NCI-H510A (cell line): ENCODE measurements around the gene NDUFA7.
"Not testable (repeated sequence)": the region's sequence is repeated elsewhere in the genome, so short reads cannot be mapped to it uniquely, and the experiment has no call there.

Experiments
- DNase-seq: peaks from one replicate; lab custom pipeline; 2025; lab: John Stamatoyannopoulos, UW

The NDUFA7 gene

GRCh38 chr19:8319807-8320520, 1.2 kb downstream of the NDUFA7 start:
- DNase-seq, result no peak

GRCh38 chr19:8318835-8319234, 2.3 kb downstream of the NDUFA7 start:
- DNase-seq, result not testable (repeated sequence)

- no peak for DNase-seq
Measured at GRCh38 chr19:8316351-8317125, 4.6 kb downstream of the NDUFA7 start.

GRCh38 chr19:8314981-8315640, 6.1 kb downstream of the NDUFA7 start:
- DNase-seq, result not testable (repeated sequence)

GRCh38 chr19:8311461-8312260, 9.5 kb downstream of the NDUFA7 start:
- DNase-seq, result no peak

- no peak for DNase-seq
Measured at GRCh38 chr19:8310342-8311055, 10.7 kb downstream of the NDUFA7 start.

GRCh38 chr19:8308891-8309291, 12.3 kb downstream of the NDUFA7 start:
- DNase-seq, result no peak

- peak; percentile 86 for DNase-seq
Measured at GRCh38 chr19:8307965-8308866, 13.0 kb downstream of the NDUFA7 start, which contains the start of gene CD320. CD320 (minus strand) TSS chr19:8308358; CDS start chr19:8308290, 68 bp downstream.

- DNase-seq, result no peak
Measured at GRCh38 chr19:8307400-8307964, 13.7 kb downstream of the NDUFA7 start.

- no peak for DNase-seq
Measured at GRCh38 chr19:8306235-8307054, 14.7 kb downstream of the NDUFA7 start.

- DNase-seq, result no peak
Measured at GRCh38 chr19:8305798-8306197, 15.4 kb downstream of the NDUFA7 start.

- no peak for DNase-seq
Measured at GRCh38 chr19:8304841-8305621, 16.1 kb downstream of the NDUFA7 start.

GRCh38 chr19:8302734-8303133, 18.4 kb downstream of the NDUFA7 start:
- DNase-seq, result no peak

- DNase-seq, result no peak
Measured at GRCh38 chr19:8302357-8302691, 18.9 kb downstream of the NDUFA7 start.

GRCh38 chr19:8291337-8291736, 29.8 kb downstream of the NDUFA7 start:
- not testable (repeated sequence) for DNase-seq

- not testable (repeated sequence) for DNase-seq
Measured at GRCh38 chr19:8276508-8276907, 44.7 kb downstream of the NDUFA7 start.

GRCh38 chr19:8269724-8270123, 51.5 kb downstream of the NDUFA7 start:
- DNase-seq, result no peak

- no peak for DNase-seq
Measured at GRCh38 chr19:8265872-8266271, 55.3 kb downstream of the NDUFA7 start.
